Left lung (tissue), 10 donors: ENCODE measurements around the gene RCCD1. TPM values are rescaled to one million over a fixed set of nuclear protein-coding genes. Genes with fewer than 3 reads are reported as not detected.

Source experiments
- ATAC-seq: fragments of 200-7000 bp; cut with Tn5 transposase; one replicate; pipeline ENCODE4 v1.9.1; 2020; ENCODE audit warnings: moderate library complexity
- DNase-seq, 4 donors: peaks; one replicate each; pipeline ENCODE4 v3.0.0-alpha.2; 2013 to 2020
- H3K27ac ChIP-seq, 2 donors: fragments of 200-600 bp; sonication (generic) in 1 of 2; one replicate each; pipeline versions ENCODE4 v1.5.0 to v1.8.0; 2020 to 2021
- H3K27me3 ChIP-seq, 2 donors: fragments of 200-600 bp; sonication (generic) in 1 of 2; one replicate each; pipeline versions ENCODE4 v1.5.0 to v1.8.0; 2020 to 2021
- H3K36me3 ChIP-seq, 2 donors: fragments of 200-600 bp; sonication (generic) in 1 of 2; one replicate each; pipeline versions ENCODE4 v1.5.0 to v1.8.0; 2020 to 2021
- H3K4me1 ChIP-seq, 2 donors: fragments of 200-600 bp; one replicate each; pipeline ENCODE4 v1.8.0; 2021
- H3K4me3 ChIP-seq, 2 donors: fragments of 200-600 bp; sonication (generic) in 1 of 2; one replicate each; pipeline versions ENCODE4 v1.5.0 to v1.8.0; 2020 to 2021; ENCODE audit warnings: mild to moderate bottlenecking in 1 of 2
- H3K9me3 ChIP-seq, 2 donors: fragments of 200-600 bp; sonication (generic) in 1 of 2; one replicate each; pipeline versions ENCODE4 v1.5.0 to v1.8.0; 2020 to 2021
- intact Hi-C, 2 donors: fragments of 100-400 bp; cut with DNase I; formaldehyde crosslinking; loops; one replicate each; pipeline versions ENCODE4 v1.11.2 to v1.14.2; 2022
- polyA plus RNA-seq, 6 donors: library from polyadenylated mRNA; unstranded; fragments of 120-200 nt; gene quantifications; one replicate each; pipeline ENCODE4 v1.2.1, GENCODE V29; 2013; ENCODE audit not compliant: insufficient read length in 6 of 6
- total RNA-seq, 2 donors: library from RNA; stranded (reverse); fragmentation: NEBNext Ultra II Directional; extraction: Animal tissue kit (Norgen Biotek cat#: 25700); gene quantifications; one replicate each; pipeline ENCODE4 v1.2.1, GENCODE V29; 2021
- TF ChIP-seq, protein P1 (sequence below), 2 donors: fragments of 200-600 bp; sonication (generic) in 1 of 2; IDR thresholded peaks; one replicate each; pipeline versions ENCODE4 v1.5.0 to v1.8.0; 2021; ENCODE audit warnings: antibody characterized with exemption in 2 of 2
- donor health status: DM: no; HTN: yes; CAD: no.
- donor health status: DM: no; HTN: no; CAD: no.

The RCCD1 gene
- total and polyA plus RNA-seq, 8 donors: 9.8 to 21.2 (median 18.0) TPM

- no peaks in the 10 kb centered on the region for H3K27me3 ChIP-seq
- peaks cover 4 to 17% of the 10 kb centered on the region in 2 donors for H3K4me1 ChIP-seq
- DNase-seq (no peak), ATAC-seq (no peak)
- no peak overlapping the region for H3K27ac ChIP-seq
- peaks cover 0 to 82% of the 10 kb centered on the region in 2 donors for H3K36me3 ChIP-seq
- no peaks in the 10 kb centered on the region for H3K9me3 ChIP-seq
- intact Hi-C loops: loop anchor here in 1 of 2 donors (10.0 kb wide), 1 partner anchor 84 kb away; no protein-coding TSS in a partner anchor
- TF ChIP-seq, protein P1, sequence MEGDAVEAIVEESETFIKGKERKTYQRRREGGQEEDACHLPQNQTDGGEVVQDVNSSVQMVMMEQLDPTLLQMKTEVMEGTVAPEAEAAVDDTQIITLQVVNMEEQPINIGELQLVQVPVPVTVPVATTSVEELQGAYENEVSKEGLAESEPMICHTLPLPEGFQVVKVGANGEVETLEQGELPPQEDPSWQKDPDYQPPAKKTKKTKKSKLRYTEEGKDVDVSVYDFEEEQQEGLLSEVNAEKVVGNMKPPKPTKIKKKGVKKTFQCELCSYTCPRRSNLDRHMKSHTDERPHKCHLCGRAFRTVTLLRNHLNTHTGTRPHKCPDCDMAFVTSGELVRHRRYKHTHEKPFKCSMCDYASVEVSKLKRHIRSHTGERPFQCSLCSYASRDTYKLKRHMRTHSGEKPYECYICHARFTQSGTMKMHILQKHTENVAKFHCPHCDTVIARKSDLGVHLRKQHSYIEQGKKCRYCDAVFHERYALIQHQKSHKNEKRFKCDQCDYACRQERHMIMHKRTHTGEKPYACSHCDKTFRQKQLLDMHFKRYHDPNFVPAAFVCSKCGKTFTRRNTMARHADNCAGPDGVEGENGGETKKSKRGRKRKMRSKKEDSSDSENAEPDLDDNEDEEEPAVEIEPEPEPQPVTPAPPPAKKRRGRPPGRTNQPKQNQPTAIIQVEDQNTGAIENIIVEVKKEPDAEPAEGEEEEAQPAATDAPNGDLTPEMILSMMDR (IDR thresholded peaks at IDR 0.05): no peak
- no peak overlapping the region for H3K4me3 ChIP-seq
Observed at GRCh38 chr15:90950676-90951075, 4.0 kb upstream of the RCCD1 start.

- Histone ChIP-seq H3K4me1 (peaks cover 7 to 39% of the 10 kb centered on the region in 2 donors), H3K27ac (no peak overlapping the region), H3K4me3 (no peak overlapping the region), H3K36me3 (peaks cover 0 to 58% of the 10 kb centered on the region in 2 donors), H3K27me3 (no peaks in the 10 kb centered on the region), H3K9me3 (no peaks in the 10 kb centered on the region)
- DNase-seq (no peak), ATAC-seq (no peak)
- TF ChIP-seq, protein P1 (IDR thresholded peaks at IDR 0.05): no peak
- intact Hi-C loops: loop anchor here in 1 of 2 donors (10.0 kb wide), 1 partner anchor 82 kb away; no protein-coding TSS in a partner anchor
Observed at GRCh38 chr15:90952901-90953677, 1.6 kb upstream of the RCCD1 start.

DNA sequence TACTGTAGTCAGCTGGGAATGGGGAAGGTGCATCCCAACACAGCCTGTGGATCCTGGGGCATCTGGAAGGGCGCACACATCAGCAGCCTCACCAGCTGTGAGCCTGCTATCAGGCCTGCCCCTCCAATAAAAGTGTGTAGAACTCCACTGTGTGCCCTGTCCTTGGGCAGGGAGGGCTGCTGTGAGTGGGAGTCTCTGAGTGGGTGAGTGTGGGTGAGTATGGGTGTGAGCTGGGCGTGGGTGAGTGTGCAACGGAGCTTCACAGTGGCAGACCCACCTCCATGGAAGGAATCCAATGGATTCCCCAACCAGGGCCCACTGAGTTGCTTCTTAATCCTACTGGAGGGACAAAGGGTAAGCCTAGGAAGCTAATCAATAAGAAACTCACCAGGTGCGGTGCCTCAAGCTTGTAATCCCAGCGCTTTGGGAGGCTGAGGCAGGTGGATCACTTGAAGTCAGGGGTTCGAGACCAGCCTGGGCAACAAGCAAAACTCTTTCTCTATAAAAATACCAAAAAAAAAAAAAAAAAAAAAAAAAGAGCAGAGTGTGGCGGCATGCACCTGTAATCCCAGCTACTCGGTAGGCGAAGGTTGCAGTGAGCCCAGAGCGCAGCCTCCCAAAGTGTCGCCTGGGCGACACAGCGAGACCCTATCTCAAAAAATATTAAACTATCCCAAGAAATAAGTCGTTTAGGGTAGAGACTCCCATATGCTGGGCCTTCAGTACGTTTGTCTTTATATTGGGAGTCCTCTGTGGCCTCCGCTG lies 555 bp upstream of the RCCD1 start:
- intact Hi-C loops: loop anchor here in 1 of 2 donors (10.0 kb wide), 1 partner anchor 81 kb away; no protein-coding TSS in a partner anchor

GRCh38 chr15:90955624-90956273 lies 1.1 kb downstream of the RCCD1 start:
- TF ChIP-seq, protein P1 (IDR thresholded peaks at IDR 0.05): no peak
- intact Hi-C loops: loop anchor here in 1 of 2 donors (5.0 to 10.0 kb wide), 2 partner anchors 79 to 317 kb away; no protein-coding TSS in a partner anchor
- DNase-seq: no peak

More for the DNA sequence above, 555 bp upstream of the RCCD1 start:
- H3K4me1 ChIP-seq: peaks cover 7 to 38% of the 10 kb centered on the region in 2 donors
- DNase-seq: no peak
- no peak for ATAC-seq
- peak overlapping the region in 1 of 2 donors; percentile 67 for H3K4me3 ChIP-seq
- H3K36me3 ChIP-seq: peaks cover 0 to 48% of the 10 kb centered on the region in 2 donors
- H3K27ac ChIP-seq: peak overlapping the region; percentile 83 to 84
- TF ChIP-seq, protein P1 (IDR thresholded peaks at IDR 0.05): no peak
- H3K27me3 ChIP-seq: no peaks in the 10 kb centered on the region
- H3K9me3 ChIP-seq: no peaks in the 10 kb centered on the region

More at GRCh38 chr15:90955624-90956273, 1.1 kb downstream of the RCCD1 start:
- peaks cover 7 to 35% of the 10 kb centered on the region in 2 donors for H3K4me1 ChIP-seq
- peak overlapping the region; percentile 67 to 95 for H3K4me3 ChIP-seq
- H3K9me3 ChIP-seq: no peaks in the 10 kb centered on the region
- ATAC-seq: no peak
- H3K36me3 ChIP-seq: peaks cover 0 to 44% of the 10 kb centered on the region in 2 donors
- no peak overlapping the region for H3K27ac ChIP-seq
- no peaks in the 10 kb centered on the region for H3K27me3 ChIP-seq
